Measurements from ENCODE around the gene ELN. TPM values are rescaled to one million over a fixed set of nuclear protein-coding genes. Genes with fewer than 3 reads are reported as not detected.

The ELN gene
- total RNA-seq, 4 donors from 2014 or later = 5.3 to 14.8 (median 6.9) TPM

DNA sequence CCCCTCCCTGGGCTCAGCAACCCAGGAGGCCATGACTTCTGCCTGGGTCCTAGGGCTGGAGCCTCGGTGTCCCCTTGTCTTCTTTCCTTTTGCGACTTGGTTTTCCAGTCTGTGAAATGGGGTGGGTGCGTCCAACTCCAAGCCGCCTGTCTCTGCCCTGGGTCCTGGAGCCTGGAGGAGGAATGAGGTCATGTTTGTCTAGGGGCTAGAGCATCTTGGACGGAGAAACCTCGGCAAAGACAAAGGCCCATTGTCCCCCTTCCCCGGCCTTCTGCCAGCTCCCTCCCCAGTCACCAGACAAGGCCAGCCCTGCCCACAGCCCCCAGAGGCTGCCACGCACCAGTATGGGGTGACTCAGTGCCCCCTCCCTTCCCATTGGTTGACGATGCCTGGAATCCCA lies 39.8 kb upstream of the ELN start:
- H3K27ac ChIP-seq = no peak overlapping the region
- ATAC-seq (no peak), DNase-seq (no peak)
- H3K9me3 ChIP-seq = no peaks in the 10 kb centered on the region
- peaks cover 0 to 10% of the 10 kb centered on the region in 2 donors for H3K4me1 ChIP-seq
- H3K27me3 ChIP-seq = no peaks in the 10 kb centered on the region
- H3K36me3 ChIP-seq = no peaks in the 10 kb centered on the region
- no peak for TF ChIP-seq POLR2A (IDR thresholded peaks at IDR 0.05)
- TF ChIP-seq, protein P1, sequence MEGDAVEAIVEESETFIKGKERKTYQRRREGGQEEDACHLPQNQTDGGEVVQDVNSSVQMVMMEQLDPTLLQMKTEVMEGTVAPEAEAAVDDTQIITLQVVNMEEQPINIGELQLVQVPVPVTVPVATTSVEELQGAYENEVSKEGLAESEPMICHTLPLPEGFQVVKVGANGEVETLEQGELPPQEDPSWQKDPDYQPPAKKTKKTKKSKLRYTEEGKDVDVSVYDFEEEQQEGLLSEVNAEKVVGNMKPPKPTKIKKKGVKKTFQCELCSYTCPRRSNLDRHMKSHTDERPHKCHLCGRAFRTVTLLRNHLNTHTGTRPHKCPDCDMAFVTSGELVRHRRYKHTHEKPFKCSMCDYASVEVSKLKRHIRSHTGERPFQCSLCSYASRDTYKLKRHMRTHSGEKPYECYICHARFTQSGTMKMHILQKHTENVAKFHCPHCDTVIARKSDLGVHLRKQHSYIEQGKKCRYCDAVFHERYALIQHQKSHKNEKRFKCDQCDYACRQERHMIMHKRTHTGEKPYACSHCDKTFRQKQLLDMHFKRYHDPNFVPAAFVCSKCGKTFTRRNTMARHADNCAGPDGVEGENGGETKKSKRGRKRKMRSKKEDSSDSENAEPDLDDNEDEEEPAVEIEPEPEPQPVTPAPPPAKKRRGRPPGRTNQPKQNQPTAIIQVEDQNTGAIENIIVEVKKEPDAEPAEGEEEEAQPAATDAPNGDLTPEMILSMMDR (IDR thresholded peaks at IDR 0.05 in 4 of 5, conservative IDR thresholded peaks at IDR 0.05 in 1 of 5) = no peak
- intact Hi-C loops (cut with DNase I; ENCODE audit: low total_unique reads) (no loop called here), in situ Hi-C loops (cut with MboI; ENCODE audit: low sequenced_read_pairs in 4 of 4) (no loop called here)
- H3K4me3 ChIP-seq = no peak overlapping the region

DNA sequence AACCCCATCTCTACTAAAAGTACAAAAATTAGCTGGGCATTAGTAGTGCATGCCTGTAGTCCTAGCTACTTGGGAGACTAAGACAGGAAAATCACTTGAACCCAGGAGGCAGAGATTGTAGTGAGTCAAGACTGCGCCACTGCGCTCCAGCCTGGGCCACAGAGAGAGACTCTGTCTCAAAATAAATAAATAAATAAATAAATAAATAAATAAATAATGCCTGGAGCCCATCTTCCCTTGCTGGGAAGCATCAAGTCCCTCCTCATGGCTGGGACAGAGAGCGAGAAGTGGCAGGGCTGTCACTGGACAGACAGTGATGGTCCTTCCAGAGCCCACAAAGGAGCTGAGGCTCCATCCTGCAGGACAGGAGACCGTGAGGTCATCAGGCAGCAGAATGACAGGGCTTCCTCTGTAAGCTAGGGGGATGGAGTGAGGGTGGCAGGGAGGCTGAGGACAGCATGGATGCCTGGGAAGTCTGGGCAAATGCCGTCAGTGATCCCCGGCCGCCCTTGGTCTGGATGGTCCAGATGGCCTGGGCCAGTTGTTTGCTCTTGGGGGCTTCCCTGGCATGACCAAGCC lies 36.4 kb upstream of the ELN start:
- peak in 1 of 2 donors; percentile 11 for ATAC-seq
- peaks cover 0 to 9% (median 0%) of the 10 kb centered on the region in 3 donors for H3K9me3 ChIP-seq
- TF ChIP-seq POLR2A (IDR thresholded peaks at IDR 0.05) = no peak
- TF ChIP-seq, protein P1 (IDR thresholded peaks at IDR 0.05 in 4 of 5, conservative IDR thresholded peaks at IDR 0.05 in 1 of 5) = no peak
- intact Hi-C loops (cut with DNase I; ENCODE audit: low total_unique reads) (no loop called here), in situ Hi-C loops (cut with MboI; ENCODE audit: low sequenced_read_pairs in 4 of 4) (no loop called here)
- no peaks in the 10 kb centered on the region for H3K36me3 ChIP-seq
- DNase-seq = no peak
- H3K4me1 ChIP-seq = peaks cover 0 to 7% of the 10 kb centered on the region in 2 donors
- H3K27me3 ChIP-seq = no peaks in the 10 kb centered on the region
- no peak overlapping the region for H3K4me3 ChIP-seq
- no peak overlapping the region for H3K27ac ChIP-seq

DNA sequence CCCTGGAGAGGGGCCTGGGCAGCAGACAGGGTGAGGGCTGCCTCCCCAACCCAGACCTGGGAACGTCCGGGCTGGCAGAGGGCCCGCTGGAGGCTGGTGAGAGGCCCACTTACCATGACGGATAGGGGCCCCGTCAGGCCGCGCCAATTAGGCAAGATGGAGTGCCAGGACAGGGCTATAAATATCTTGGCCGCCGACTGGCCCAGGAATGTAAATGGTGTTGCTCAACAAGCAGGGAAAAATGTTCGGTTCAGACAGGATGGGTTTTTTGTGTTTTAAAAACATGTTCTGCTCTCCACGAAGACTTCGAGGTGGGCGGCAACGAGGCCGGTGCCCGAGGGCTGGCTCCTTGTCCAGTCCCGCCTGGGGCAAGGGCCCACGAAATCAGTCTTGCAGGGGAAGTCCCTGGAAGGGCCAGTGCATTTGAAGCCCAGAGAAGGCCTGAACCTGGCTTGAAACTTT lies 35.8 kb upstream of the ELN start:
- no peak overlapping the region for H3K4me3 ChIP-seq
- no peak overlapping the region for H3K27ac ChIP-seq
- peaks cover 0 to 9% (median 0%) of the 10 kb centered on the region in 3 donors for H3K9me3 ChIP-seq
- ATAC-seq (peak; percentile 27 to 31), DNase-seq (no peak)
- no peak for TF ChIP-seq POLR2A (IDR thresholded peaks at IDR 0.05)
- TF ChIP-seq, protein P1 (IDR thresholded peaks at IDR 0.05 in 4 of 5, conservative IDR thresholded peaks at IDR 0.05 in 1 of 5) = no peak
- in situ Hi-C loops (cut with MboI; ENCODE audit: low sequenced_read_pairs in 4 of 4) = no loop called here
- H3K27me3 ChIP-seq = no peaks in the 10 kb centered on the region
- intact Hi-C loops (cut with DNase I; ENCODE audit: low total_unique reads) = no loop called here
- H3K36me3 ChIP-seq = no peaks in the 10 kb centered on the region
- peaks cover 0 to 7% of the 10 kb centered on the region in 2 donors for H3K4me1 ChIP-seq

DNA sequence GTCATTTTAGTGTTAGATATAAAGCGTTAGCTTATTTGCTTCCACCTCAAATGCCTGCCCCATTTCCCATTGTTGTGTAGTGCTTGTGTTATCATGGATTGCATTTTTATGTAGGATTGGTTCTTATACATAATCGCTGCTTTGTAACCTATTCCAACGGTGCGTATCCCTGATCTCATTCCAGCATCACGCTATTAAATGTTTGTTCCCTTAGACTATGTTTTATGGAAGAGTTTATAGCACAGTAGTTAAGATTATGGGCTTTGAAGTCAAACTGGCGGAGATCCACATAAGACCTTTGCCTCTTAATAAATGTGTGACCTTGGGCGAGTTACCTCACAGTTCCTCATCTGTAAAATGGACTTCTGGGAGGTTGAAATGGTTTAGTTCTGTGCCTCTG lies 34.0 kb upstream of the ELN start:
- no peak for DNase-seq
- Histone ChIP-seq H3K36me3 (no peaks in the 10 kb centered on the region), H3K27me3 (no peaks in the 10 kb centered on the region), H3K9me3 (peaks cover 0 to 9% (median 0%) of the 10 kb centered on the region in 3 donors), H3K4me3 (no peak overlapping the region), H3K27ac (no peak overlapping the region), H3K4me1 (peaks cover 0 to 7% of the 10 kb centered on the region in 2 donors)
- intact Hi-C loops (cut with DNase I; ENCODE audit: low total_unique reads) = no loop called here
- in situ Hi-C loops (cut with MboI; ENCODE audit: low sequenced_read_pairs in 4 of 4) = no loop called here
- no peak for TF ChIP-seq POLR2A (IDR thresholded peaks at IDR 0.05)
- TF ChIP-seq, protein P1 (IDR thresholded peaks at IDR 0.05 in 4 of 5, conservative IDR thresholded peaks at IDR 0.05 in 1 of 5) = no peak
- ATAC-seq = no peak

DNA sequence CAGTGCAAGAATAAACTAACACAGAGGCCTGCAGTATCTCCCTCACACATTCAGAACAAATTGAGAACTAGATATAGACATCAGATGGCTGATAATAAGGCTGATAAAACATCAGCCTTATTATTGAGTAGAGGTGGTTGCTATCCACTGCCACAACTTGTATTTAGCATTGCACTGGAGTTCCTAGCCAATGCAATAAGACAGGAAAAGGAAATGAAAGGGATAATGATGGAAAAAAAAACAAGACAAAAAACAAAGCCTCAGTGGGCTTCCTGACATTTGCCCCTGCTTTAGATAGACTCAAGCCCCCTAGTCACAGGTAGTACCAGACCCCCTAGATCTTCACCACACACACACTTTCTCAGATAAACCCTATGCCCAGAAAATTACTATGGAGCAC lies 33.2 kb upstream of the ELN start:
- DNase-seq (no peak), ATAC-seq (no peak)
- no peak overlapping the region for H3K4me3 ChIP-seq
- H3K27me3 ChIP-seq = no peaks in the 10 kb centered on the region
- intact Hi-C loops (cut with DNase I; ENCODE audit: low total_unique reads) (no loop called here), in situ Hi-C loops (cut with MboI; ENCODE audit: low sequenced_read_pairs in 4 of 4) (no loop called here)
- TF ChIP-seq, protein P1 (IDR thresholded peaks at IDR 0.05 in 4 of 5, conservative IDR thresholded peaks at IDR 0.05 in 1 of 5) = no peak
- no peak for TF ChIP-seq POLR2A (IDR thresholded peaks at IDR 0.05)
- peaks cover 0 to 9% (median 0%) of the 10 kb centered on the region in 3 donors for H3K9me3 ChIP-seq
- peaks cover 0 to 7% of the 10 kb centered on the region in 2 donors for H3K4me1 ChIP-seq
- H3K36me3 ChIP-seq = no peaks in the 10 kb centered on the region
- no peak overlapping the region for H3K27ac ChIP-seq
